Activated T-helper 17 cell treated with anti-CD3 and anti-CD28 coated beads, Interleukin-2, amount 50 U/mL, for 72 hours (primary cell): ENCODE data around the gene HECW1. TPM values are rescaled to one million over a fixed set of nuclear protein-coding genes. Genes with fewer than 3 reads are reported as not detected.
"Not testable (repeated sequence)": the region's sequence is repeated elsewhere in the genome, so short reads cannot be mapped to it uniquely, and the experiment has no call there.

Source experiments
- ATAC-seq: fragments of 150-1000 bp; cut with Tn5 transposase; replicated peaks from 2 replicates; pipeline ENCODE4 v1.10.0; 2021; ENCODE audit warnings: mild to moderate bottlenecking, moderate library complexity
- H3K27ac Mint-ChIP-seq: one replicate; pipeline ENCODE4 v1.8.0; 2022; ENCODE audit warnings: mixed read lengths
- H3K27me3 Mint-ChIP-seq: one replicate; pipeline ENCODE4 v1.8.0; 2022; ENCODE audit warnings: mixed read lengths
- H3K36me3 Mint-ChIP-seq: one replicate; pipeline ENCODE4 v1.8.0; 2022; ENCODE audit warnings: low read depth, mild to moderate bottlenecking, mixed read lengths
- H3K4me1 Mint-ChIP-seq: one replicate; pipeline ENCODE4 v1.8.0; 2022; ENCODE audit warnings: mixed read lengths
- H3K4me3 Mint-ChIP-seq: one replicate; pipeline ENCODE4 v1.8.0; 2022; ENCODE audit warnings: mild to moderate bottlenecking, mixed read lengths
- H3K9me3 Mint-ChIP-seq: one replicate; pipeline ENCODE4 v1.8.0; 2022; ENCODE audit warnings: mixed read lengths
- total RNA-seq, 2 donors: library from RNA; stranded (reverse); gene quantifications; one replicate each; pipeline ENCODE4 v1.2.3, GENCODE V29; 2022

HECW1 gene
- total RNA-seq, 2 donors from 2014 or later = not detected

- Mint-ChIP-seq H3K27me3 (peaks cover 9% of the 10 kb centered on the region), H3K4me1 (no peaks in the 10 kb centered on the region), H3K4me3 (no peak overlapping the region), H3K27ac (no peak overlapping the region), H3K36me3 (no peaks in the 10 kb centered on the region), H3K9me3 (no peaks in the 10 kb centered on the region)
- no peak for ATAC-seq
Measured at GRCh38 chr7:43196379-43196778, 83.9 kb downstream of the HECW1 start.

GRCh38 chr7:43198016-43198415 lies 85.6 kb downstream of the HECW1 start:
- no peak overlapping the region for H3K27ac Mint-ChIP-seq
- H3K9me3 Mint-ChIP-seq = no peaks in the 10 kb centered on the region
- H3K27me3 Mint-ChIP-seq = peaks cover 9% of the 10 kb centered on the region
- no peak overlapping the region for H3K4me3 Mint-ChIP-seq
- no peaks in the 10 kb centered on the region for H3K4me1 Mint-ChIP-seq
- ATAC-seq = no peak
- H3K36me3 Mint-ChIP-seq = no peaks in the 10 kb centered on the region

- Mint-ChIP-seq H3K27me3 (peaks cover 9% of the 10 kb centered on the region), H3K4me3 (no peak overlapping the region), H3K4me1 (no peaks in the 10 kb centered on the region), H3K9me3 (no peaks in the 10 kb centered on the region), H3K36me3 (no peaks in the 10 kb centered on the region), H3K27ac (no peak overlapping the region)
- ATAC-seq = no peak
Measured at GRCh38 chr7:43198599-43199090, 86.2 kb downstream of the HECW1 start.

- Mint-ChIP-seq H3K9me3 (no peaks in the 10 kb centered on the region), H3K4me1 (no peaks in the 10 kb centered on the region)
- ATAC-seq = no peak
Measured at GRCh38 chr7:43199371-43200160, 87.1 kb downstream of the HECW1 start.

GRCh38 chr7:43201912-43202311 lies 89.5 kb downstream of the HECW1 start:
- Mint-ChIP-seq H3K27me3 (peaks cover 5% of the 10 kb centered on the region), H3K36me3 (no peaks in the 10 kb centered on the region), H3K4me1 (no peaks in the 10 kb centered on the region), H3K4me3 (no peak overlapping the region), H3K9me3 (no peaks in the 10 kb centered on the region), H3K27ac (no peak overlapping the region)
- no peak for ATAC-seq

More at GRCh38 chr7:43199371-43200160, 87.1 kb downstream of the HECW1 start:
- Mint-ChIP-seq H3K27me3 (peaks cover 9% of the 10 kb centered on the region), H3K4me3 (no peak overlapping the region), H3K36me3 (no peaks in the 10 kb centered on the region), H3K27ac (no peak overlapping the region)

GRCh38 chr7:43204081-43204480 lies 91.6 kb downstream of the HECW1 start:
- Mint-ChIP-seq H3K9me3 (no peaks in the 10 kb centered on the region), H3K4me1 (no peaks in the 10 kb centered on the region), H3K27ac (no peak overlapping the region), H3K27me3 (peaks cover 12% of the 10 kb centered on the region), H3K36me3 (no peaks in the 10 kb centered on the region), H3K4me3 (no peak overlapping the region)
- ATAC-seq = no peak

- Mint-ChIP-seq H3K36me3 (no peaks in the 10 kb centered on the region), H3K9me3 (no peaks in the 10 kb centered on the region), H3K4me3 (no peak overlapping the region), H3K27me3 (peaks cover 15% of the 10 kb centered on the region), H3K27ac (no peak overlapping the region), H3K4me1 (no peaks in the 10 kb centered on the region)
- no peak for ATAC-seq
Measured at GRCh38 chr7:43205171-43205795, 92.8 kb downstream of the HECW1 start.

GRCh38 chr7:43208242-43208641 lies 95.8 kb downstream of the HECW1 start:
- Mint-ChIP-seq H3K36me3 (no peaks in the 10 kb centered on the region), H3K4me3 (no peak overlapping the region), H3K27ac (no peak overlapping the region), H3K4me1 (no peaks in the 10 kb centered on the region), H3K9me3 (no peaks in the 10 kb centered on the region), H3K27me3 (peaks cover 16% of the 10 kb centered on the region)
- ATAC-seq = no peak

- H3K27ac Mint-ChIP-seq, H3K4me3 Mint-ChIP-seq, H3K36me3 Mint-ChIP-seq, H3K4me1 Mint-ChIP-seq, ATAC-seq, H3K9me3 Mint-ChIP-seq: not testable (repeated sequence)
- peaks cover 22% of the 10 kb centered on the region for H3K27me3 Mint-ChIP-seq
Measured at GRCh38 chr7:43210539-43210938, 98.1 kb downstream of the HECW1 start.

- H3K4me1 Mint-ChIP-seq = no peaks in the 10 kb centered on the region
- H3K9me3 Mint-ChIP-seq = no peaks in the 10 kb centered on the region
- no peak overlapping the region for H3K27ac Mint-ChIP-seq
- peaks cover 27% of the 10 kb centered on the region for H3K27me3 Mint-ChIP-seq
- no peak overlapping the region for H3K4me3 Mint-ChIP-seq
- no peak for ATAC-seq
- no peaks in the 10 kb centered on the region for H3K36me3 Mint-ChIP-seq
Measured at GRCh38 chr7:43211286-43211685, 98.8 kb downstream of the HECW1 start.

GRCh38 chr7:43211693-43212092 lies 99.2 kb downstream of the HECW1 start:
- no peak for ATAC-seq
- Mint-ChIP-seq H3K27ac (no peak overlapping the region), H3K4me1 (no peaks in the 10 kb centered on the region), H3K27me3 (peaks cover 27% of the 10 kb centered on the region), H3K4me3 (no peak overlapping the region), H3K36me3 (no peaks in the 10 kb centered on the region), H3K9me3 (no peaks in the 10 kb centered on the region)

- no peaks in the 10 kb centered on the region for H3K4me1 Mint-ChIP-seq
- peaks cover 33% of the 10 kb centered on the region for H3K27me3 Mint-ChIP-seq
- H3K4me3 Mint-ChIP-seq = no peak overlapping the region
- no peaks in the 10 kb centered on the region for H3K36me3 Mint-ChIP-seq
- no peak overlapping the region for H3K27ac Mint-ChIP-seq
- H3K9me3 Mint-ChIP-seq = no peaks in the 10 kb centered on the region
- no peak for ATAC-seq
Measured at GRCh38 chr7:43212921-43213320, 100.5 kb downstream of the HECW1 start.

GRCh38 chr7:43215061-43215460 lies 102.6 kb downstream of the HECW1 start:
- Mint-ChIP-seq H3K27me3 (peaks cover 34% of the 10 kb centered on the region), H3K36me3 (no peaks in the 10 kb centered on the region), H3K4me1 (no peaks in the 10 kb centered on the region), H3K27ac (no peak overlapping the region), H3K4me3 (no peak overlapping the region), H3K9me3 (no peaks in the 10 kb centered on the region)
- no peak for ATAC-seq

GRCh38 chr7:43217055-43217454 lies 104.6 kb downstream of the HECW1 start:
- Mint-ChIP-seq H3K36me3 (no peaks in the 10 kb centered on the region), H3K27me3 (peaks cover 28% of the 10 kb centered on the region), H3K4me3 (no peak overlapping the region), H3K4me1 (no peaks in the 10 kb centered on the region), H3K9me3 (no peaks in the 10 kb centered on the region), H3K27ac (no peak overlapping the region)
- ATAC-seq = no peak

GRCh38 chr7:43218901-43219300 lies 106.5 kb downstream of the HECW1 start:
- ATAC-seq, H3K4me1 Mint-ChIP-seq, H3K4me3 Mint-ChIP-seq, H3K9me3 Mint-ChIP-seq, H3K27ac Mint-ChIP-seq, H3K36me3 Mint-ChIP-seq: not testable (repeated sequence)
- peaks cover 26% of the 10 kb centered on the region for H3K27me3 Mint-ChIP-seq
